ENCODE measurements around the gene THBS4.

The THBS4 gene

GRCh38 chr5:80068775-80069174, 33.6 kb downstream of the THBS4 start:
- TF ChIP-seq CTCF (IDR thresholded peaks at IDR 0.05; ENCODE audit: borderline replicate concordance, insufficient read depth, low read depth, low read length): no peak
- H3K4me3 ChIP-seq (ENCODE audit: low read depth, low read length): no peak overlapping the region

GRCh38 chr5:80069251-80069800, 34.2 kb downstream of the THBS4 start:
- H3K4me3 ChIP-seq (ENCODE audit: low read depth, low read length): no peak overlapping the region
- TF ChIP-seq CTCF (IDR thresholded peaks at IDR 0.05; ENCODE audit: borderline replicate concordance, insufficient read depth, low read depth, low read length): no peak

- no peak overlapping the region for H3K4me3 ChIP-seq (ENCODE audit: low read depth, low read length)
- TF ChIP-seq CTCF (IDR thresholded peaks at IDR 0.05; ENCODE audit: borderline replicate concordance, insufficient read depth, low read depth, low read length): no peak
Measured at GRCh38 chr5:80069918-80070318, 34.8 kb downstream of the THBS4 start.

GRCh38 chr5:80070338-80071056, 35.3 kb downstream of the THBS4 start:
- no peak overlapping the region for H3K4me3 ChIP-seq (ENCODE audit: low read depth, low read length)
- no peak for TF ChIP-seq CTCF (IDR thresholded peaks at IDR 0.05; ENCODE audit: borderline replicate concordance, insufficient read depth, low read depth, low read length)

- H3K4me3 ChIP-seq (ENCODE audit: low read depth, low read length): no peak overlapping the region
- no peak for TF ChIP-seq CTCF (IDR thresholded peaks at IDR 0.05; ENCODE audit: borderline replicate concordance, insufficient read depth, low read depth, low read length)
Measured at GRCh38 chr5:80071510-80072021, 36.4 kb downstream of the THBS4 start.

- no peak overlapping the region for H3K4me3 ChIP-seq (ENCODE audit: low read depth, low read length)
- TF ChIP-seq CTCF (IDR thresholded peaks at IDR 0.05; ENCODE audit: borderline replicate concordance, insufficient read depth, low read depth, low read length): no peak
Measured at GRCh38 chr5:80072103-80073073, 37.2 kb downstream of the THBS4 start.
